ENCODE data around the gene KIF15. TPM values are rescaled to one million over a fixed set of nuclear protein-coding genes. Genes with fewer than 3 reads are reported as not detected.

KIF15 gene
- total RNA-seq, 1 experiment from 2014 or later, result 23.7 TPM

GRCh38 chr3:44729384-44729910 is 32.1 kb upstream of the KIF15 start, which contains the start of gene ZNF501:
Gene ZNF501, plus strand, starts transcription at chr3:44729635. Its CDS starts 4,787 bp downstream, at chr3:44734422.
- ChIA-PET CTCF (interaction anchor here (1.7 kb wide), 1 partner anchor 17 kb away, joined by 9 read pairs; the partner anchor contains the start of gene ZNF502), POLR2A (interaction anchor here (0.6 to 1.5 kb wide), 6 partner anchors 17 to 246 kb away, joined by 3 to 10 read pairs (median 4); partner anchors contain the start of genes EXOSC7, KIAA1143, KIF15 and ZDHHC3)
- peaks cover 5% of the 10 kb centered on the region for H3K4me1 Mint-ChIP-seq
- peaks cover 70% of the 10 kb centered on the region for H3K9me3 Mint-ChIP-seq
- DNase-seq (ENCODE audit: low spot score) (peak; percentile 95), ATAC-seq (peak; percentile 99)
- peaks cover 16% of the 10 kb centered on the region for H3K27me3 Mint-ChIP-seq (ENCODE audit: low read depth)
- peaks cover 61% of the 10 kb centered on the region for H3K36me3 Mint-ChIP-seq
- H3K27ac Mint-ChIP-seq, result peak within 1 kb of the TSS; percentile 97
- peak within 1 kb of the TSS; percentile 97 for H3K4me3 Mint-ChIP-seq
- TF ChIP-seq SP1 (CRISPR knock-in tag; conservative IDR thresholded peaks at IDR 0.05) (peak; percentile 94), ZNF512 (CRISPR knock-in tag; IDR thresholded peaks at IDR 0.05; ENCODE audit: borderline replicate concordance) (no peak), OVOL2 (CRISPR knock-in tag; IDR thresholded peaks at IDR 0.05; ENCODE audit: borderline replicate concordance) (no peak), SMAD3 (CRISPR knock-in tag; IDR thresholded peaks at IDR 0.05; ENCODE audit: borderline replicate concordance) (peak; percentile 18; the same call in 1 of the 2 replicates), SOX15 (CRISPR knock-in tag; IDR thresholded peaks at IDR 0.05) (no peak), RELA (CRISPR knock-in tag; IDR thresholded peaks at IDR 0.05; ENCODE audit: borderline replicate concordance) (0 out of 2 replicates have a peak, but pooled peaks have one; percentile 23), ZMAT4 (CRISPR knock-in tag; IDR thresholded peaks at IDR 0.05) (no peak), ARID4B (CRISPR knock-in tag; IDR thresholded peaks at IDR 0.05; ENCODE audit: borderline replicate concordance) (peak; percentile 95), ESRRA (CRISPR knock-in tag; IDR thresholded peaks at IDR 0.05; ENCODE audit: borderline replicate concordance) (0 out of 2 replicates have a peak, but pooled peaks have one; percentile 50), ZNF232 (CRISPR knock-in tag; IDR thresholded peaks at IDR 0.05) (no peak), JAZF1 (CRISPR knock-in tag; IDR thresholded peaks at IDR 0.05) (no peak), FOXJ3 (CRISPR knock-in tag; IDR thresholded peaks at IDR 0.05; ENCODE audit: borderline replicate concordance) (no peak), CREM (CRISPR knock-in tag; IDR thresholded peaks at IDR 0.05) (peak; percentile 99), ZNF425 (CRISPR knock-in tag; conservative IDR thresholded peaks at IDR 0.05) (no peak), ZNF121 (CRISPR knock-in tag; IDR thresholded peaks at IDR 0.05) (no peak), E2F4 (CRISPR knock-in tag; IDR thresholded peaks at IDR 0.05; ENCODE audit: borderline replicate concordance, low read depth) (no peak), ZSCAN18 (CRISPR knock-in tag; IDR thresholded peaks at IDR 0.05) (no peak), ETV6 (CRISPR knock-in tag; IDR thresholded peaks at IDR 0.05) (peak; percentile 92), NFATC4 (CRISPR knock-in tag; IDR thresholded peaks at IDR 0.05) (no peak), TEAD1 (CRISPR knock-in tag; IDR thresholded peaks at IDR 0.05) (peak; percentile 91), NR2C2 (CRISPR knock-in tag; IDR thresholded peaks at IDR 0.05) (no peak), ELF4 (CRISPR knock-in tag; IDR thresholded peaks at IDR 0.05; ENCODE audit: low read depth) (no peak), FOXP1 (CRISPR knock-in tag; IDR thresholded peaks at IDR 0.05; ENCODE audit: borderline replicate concordance) (peak; percentile 96)

Data from WTC11 (cell line).